ENCODE results near the gene LRRC45. TPM values are rescaled to one million over a fixed set of nuclear protein-coding genes. Genes with fewer than 3 reads are reported as not detected.
A peak's percentile ranks its signal among the peaks of the same experiment; 100 is the strongest.

The LRRC45 gene
- total and polyA plus RNA-seq, 2 experiments from 2014 or later = 16.1 to 40.7 TPM

DNA sequence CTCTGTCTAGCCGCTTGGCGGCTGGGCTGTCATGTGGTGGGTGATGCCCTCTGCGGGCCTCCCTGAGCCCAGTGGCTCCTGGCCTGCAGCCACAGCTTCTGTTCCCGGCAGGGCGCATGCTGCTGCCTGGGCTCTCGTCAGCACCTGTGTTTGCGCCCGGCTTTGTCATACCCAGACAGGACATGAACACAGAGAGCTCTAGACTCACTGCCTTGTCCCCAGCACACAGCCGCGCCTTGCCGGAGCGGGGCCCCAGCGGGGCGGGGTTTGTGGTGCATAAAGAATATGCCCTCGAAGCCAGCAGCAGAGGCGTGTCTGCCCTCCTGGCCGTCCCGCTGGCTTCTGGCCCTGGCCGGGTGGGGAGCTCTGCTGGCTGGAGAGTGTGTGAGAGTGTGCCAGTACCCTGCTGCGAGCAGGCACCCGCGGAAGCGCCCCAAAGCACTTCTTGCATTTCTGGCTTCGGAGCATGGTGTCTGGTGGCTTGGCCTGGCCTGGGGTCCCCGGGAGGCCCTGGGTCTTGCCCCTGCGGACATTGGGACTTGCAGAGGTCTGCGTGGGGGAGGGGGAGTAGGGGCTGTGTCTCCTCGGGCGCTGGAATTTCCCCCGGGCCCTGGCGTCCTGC lies 31.3 kb upstream of the LRRC45 start:
- Mint-ChIP-seq H3K4me1 (peaks cover 27% of the 10 kb centered on the region), H3K36me3 (ENCODE audit: low read depth) (peaks cover 10% of the 10 kb centered on the region), H3K4me3 (no peak overlapping the region), H3K27ac (no peak overlapping the region; the same call in 1 of the 2 replicates), H3K9me3 (no peaks in the 10 kb centered on the region), H3K27me3 (ENCODE audit: insufficient read depth, low read depth, poor library complexity) (peaks cover 12% of the 10 kb centered on the region)
- DNase-seq (ENCODE audit: low spot score) (no peak), ATAC-seq (peak; percentile 58)
- Histone ChIP-seq H3K4me1 (ENCODE audit: insufficient read depth) (peaks cover 11% of the 10 kb centered on the region; the same call in 1 of the 2 replicates), H3K36me3 (ENCODE audit: insufficient read depth) (no peaks in the 10 kb centered on the region), H2AFZ (no peak overlapping the region), H3K9me2 (ENCODE audit: insufficient read depth) (no peaks in the 10 kb centered on the region), H3K4me3 (no peak overlapping the region), H3F3A (replicated peaks; ENCODE audit: low read depth) (0 out of 2 replicates have a peak, but pooled peaks cover 3% of the 10 kb centered on the region), H3K27me3 (ENCODE audit: insufficient read depth) (no peaks in the 10 kb centered on the region), H3K79me2 (replicated peaks; ENCODE audit: insufficient read depth) (no peaks in the 10 kb centered on the region), H3K4me2 (peak overlapping the region; percentile 62; the same call in 1 of the 2 replicates), H3K27ac (ENCODE audit: low read depth) (no peak overlapping the region), H4K20me1 (replicated peaks; ENCODE audit: insufficient read depth) (peaks cover 6% of the 10 kb centered on the region)
- TF ChIP-seq POLR2AphosphoS5 (IDR thresholded peaks at IDR 0.05; ENCODE audit: low read depth) (no peak), EZH2 (IDR thresholded peaks at IDR 0.05; ENCODE audit: low read depth, unreplicated experiment) (no peak), STAT1 (IDR thresholded peaks at IDR 0.05; ENCODE audit: unreplicated experiment) (no peak), JUNB (IDR thresholded peaks at IDR 0.05; ENCODE audit: unreplicated experiment) (no peak), NANOG (IDR thresholded peaks at IDR 0.05; ENCODE audit: borderline replicate concordance) (no peak), ZNF331 (CRISPR knock-in tag; IDR thresholded peaks at IDR 0.05; ENCODE audit: low read depth) (no peak), EZH2phosphoT487 (IDR thresholded peaks at IDR 0.05; ENCODE audit: unreplicated experiment) (no peak), ZNF114 (CRISPR knock-in tag; IDR thresholded peaks at IDR 0.05) (no peak), CREB1 (CRISPR knock-in tag; IDR thresholded peaks at IDR 0.05; ENCODE audit: low read depth) (no peak)
- TF ChIP-seq, protein P1, sequence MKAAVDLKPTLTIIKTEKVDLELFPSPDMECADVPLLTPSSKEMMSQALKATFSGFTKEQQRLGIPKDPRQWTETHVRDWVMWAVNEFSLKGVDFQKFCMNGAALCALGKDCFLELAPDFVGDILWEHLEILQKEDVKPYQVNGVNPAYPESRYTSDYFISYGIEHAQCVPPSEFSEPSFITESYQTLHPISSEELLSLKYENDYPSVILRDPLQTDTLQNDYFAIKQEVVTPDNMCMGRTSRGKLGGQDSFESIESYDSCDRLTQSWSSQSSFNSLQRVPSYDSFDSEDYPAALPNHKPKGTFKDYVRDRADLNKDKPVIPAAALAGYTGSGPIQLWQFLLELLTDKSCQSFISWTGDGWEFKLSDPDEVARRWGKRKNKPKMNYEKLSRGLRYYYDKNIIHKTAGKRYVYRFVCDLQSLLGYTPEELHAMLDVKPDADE (IDR thresholded peaks at IDR 0.05) = no peak
- TF ChIP-seq, protein P2, sequence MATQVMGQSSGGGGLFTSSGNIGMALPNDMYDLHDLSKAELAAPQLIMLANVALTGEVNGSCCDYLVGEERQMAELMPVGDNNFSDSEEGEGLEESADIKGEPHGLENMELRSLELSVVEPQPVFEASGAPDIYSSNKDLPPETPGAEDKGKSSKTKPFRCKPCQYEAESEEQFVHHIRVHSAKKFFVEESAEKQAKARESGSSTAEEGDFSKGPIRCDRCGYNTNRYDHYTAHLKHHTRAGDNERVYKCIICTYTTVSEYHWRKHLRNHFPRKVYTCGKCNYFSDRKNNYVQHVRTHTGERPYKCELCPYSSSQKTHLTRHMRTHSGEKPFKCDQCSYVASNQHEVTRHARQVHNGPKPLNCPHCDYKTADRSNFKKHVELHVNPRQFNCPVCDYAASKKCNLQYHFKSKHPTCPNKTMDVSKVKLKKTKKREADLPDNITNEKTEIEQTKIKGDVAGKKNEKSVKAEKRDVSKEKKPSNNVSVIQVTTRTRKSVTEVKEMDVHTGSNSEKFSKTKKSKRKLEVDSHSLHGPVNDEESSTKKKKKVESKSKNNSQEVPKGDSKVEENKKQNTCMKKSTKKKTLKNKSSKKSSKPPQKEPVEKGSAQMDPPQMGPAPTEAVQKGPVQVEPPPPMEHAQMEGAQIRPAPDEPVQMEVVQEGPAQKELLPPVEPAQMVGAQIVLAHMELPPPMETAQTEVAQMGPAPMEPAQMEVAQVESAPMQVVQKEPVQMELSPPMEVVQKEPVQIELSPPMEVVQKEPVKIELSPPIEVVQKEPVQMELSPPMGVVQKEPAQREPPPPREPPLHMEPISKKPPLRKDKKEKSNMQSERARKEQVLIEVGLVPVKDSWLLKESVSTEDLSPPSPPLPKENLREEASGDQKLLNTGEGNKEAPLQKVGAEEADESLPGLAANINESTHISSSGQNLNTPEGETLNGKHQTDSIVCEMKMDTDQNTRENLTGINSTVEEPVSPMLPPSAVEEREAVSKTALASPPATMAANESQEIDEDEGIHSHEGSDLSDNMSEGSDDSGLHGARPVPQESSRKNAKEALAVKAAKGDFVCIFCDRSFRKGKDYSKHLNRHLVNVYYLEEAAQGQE (IDR thresholded peaks at IDR 0.05; ENCODE audit: unreplicated experiment) = no peak
- TF ChIP-seq, protein P3, sequence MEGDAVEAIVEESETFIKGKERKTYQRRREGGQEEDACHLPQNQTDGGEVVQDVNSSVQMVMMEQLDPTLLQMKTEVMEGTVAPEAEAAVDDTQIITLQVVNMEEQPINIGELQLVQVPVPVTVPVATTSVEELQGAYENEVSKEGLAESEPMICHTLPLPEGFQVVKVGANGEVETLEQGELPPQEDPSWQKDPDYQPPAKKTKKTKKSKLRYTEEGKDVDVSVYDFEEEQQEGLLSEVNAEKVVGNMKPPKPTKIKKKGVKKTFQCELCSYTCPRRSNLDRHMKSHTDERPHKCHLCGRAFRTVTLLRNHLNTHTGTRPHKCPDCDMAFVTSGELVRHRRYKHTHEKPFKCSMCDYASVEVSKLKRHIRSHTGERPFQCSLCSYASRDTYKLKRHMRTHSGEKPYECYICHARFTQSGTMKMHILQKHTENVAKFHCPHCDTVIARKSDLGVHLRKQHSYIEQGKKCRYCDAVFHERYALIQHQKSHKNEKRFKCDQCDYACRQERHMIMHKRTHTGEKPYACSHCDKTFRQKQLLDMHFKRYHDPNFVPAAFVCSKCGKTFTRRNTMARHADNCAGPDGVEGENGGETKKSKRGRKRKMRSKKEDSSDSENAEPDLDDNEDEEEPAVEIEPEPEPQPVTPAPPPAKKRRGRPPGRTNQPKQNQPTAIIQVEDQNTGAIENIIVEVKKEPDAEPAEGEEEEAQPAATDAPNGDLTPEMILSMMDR (conservative IDR thresholded peaks at IDR 0.05; ENCODE audit: low read depth in 2 of 2) = no peak
- TF ChIP-seq, protein P4, sequence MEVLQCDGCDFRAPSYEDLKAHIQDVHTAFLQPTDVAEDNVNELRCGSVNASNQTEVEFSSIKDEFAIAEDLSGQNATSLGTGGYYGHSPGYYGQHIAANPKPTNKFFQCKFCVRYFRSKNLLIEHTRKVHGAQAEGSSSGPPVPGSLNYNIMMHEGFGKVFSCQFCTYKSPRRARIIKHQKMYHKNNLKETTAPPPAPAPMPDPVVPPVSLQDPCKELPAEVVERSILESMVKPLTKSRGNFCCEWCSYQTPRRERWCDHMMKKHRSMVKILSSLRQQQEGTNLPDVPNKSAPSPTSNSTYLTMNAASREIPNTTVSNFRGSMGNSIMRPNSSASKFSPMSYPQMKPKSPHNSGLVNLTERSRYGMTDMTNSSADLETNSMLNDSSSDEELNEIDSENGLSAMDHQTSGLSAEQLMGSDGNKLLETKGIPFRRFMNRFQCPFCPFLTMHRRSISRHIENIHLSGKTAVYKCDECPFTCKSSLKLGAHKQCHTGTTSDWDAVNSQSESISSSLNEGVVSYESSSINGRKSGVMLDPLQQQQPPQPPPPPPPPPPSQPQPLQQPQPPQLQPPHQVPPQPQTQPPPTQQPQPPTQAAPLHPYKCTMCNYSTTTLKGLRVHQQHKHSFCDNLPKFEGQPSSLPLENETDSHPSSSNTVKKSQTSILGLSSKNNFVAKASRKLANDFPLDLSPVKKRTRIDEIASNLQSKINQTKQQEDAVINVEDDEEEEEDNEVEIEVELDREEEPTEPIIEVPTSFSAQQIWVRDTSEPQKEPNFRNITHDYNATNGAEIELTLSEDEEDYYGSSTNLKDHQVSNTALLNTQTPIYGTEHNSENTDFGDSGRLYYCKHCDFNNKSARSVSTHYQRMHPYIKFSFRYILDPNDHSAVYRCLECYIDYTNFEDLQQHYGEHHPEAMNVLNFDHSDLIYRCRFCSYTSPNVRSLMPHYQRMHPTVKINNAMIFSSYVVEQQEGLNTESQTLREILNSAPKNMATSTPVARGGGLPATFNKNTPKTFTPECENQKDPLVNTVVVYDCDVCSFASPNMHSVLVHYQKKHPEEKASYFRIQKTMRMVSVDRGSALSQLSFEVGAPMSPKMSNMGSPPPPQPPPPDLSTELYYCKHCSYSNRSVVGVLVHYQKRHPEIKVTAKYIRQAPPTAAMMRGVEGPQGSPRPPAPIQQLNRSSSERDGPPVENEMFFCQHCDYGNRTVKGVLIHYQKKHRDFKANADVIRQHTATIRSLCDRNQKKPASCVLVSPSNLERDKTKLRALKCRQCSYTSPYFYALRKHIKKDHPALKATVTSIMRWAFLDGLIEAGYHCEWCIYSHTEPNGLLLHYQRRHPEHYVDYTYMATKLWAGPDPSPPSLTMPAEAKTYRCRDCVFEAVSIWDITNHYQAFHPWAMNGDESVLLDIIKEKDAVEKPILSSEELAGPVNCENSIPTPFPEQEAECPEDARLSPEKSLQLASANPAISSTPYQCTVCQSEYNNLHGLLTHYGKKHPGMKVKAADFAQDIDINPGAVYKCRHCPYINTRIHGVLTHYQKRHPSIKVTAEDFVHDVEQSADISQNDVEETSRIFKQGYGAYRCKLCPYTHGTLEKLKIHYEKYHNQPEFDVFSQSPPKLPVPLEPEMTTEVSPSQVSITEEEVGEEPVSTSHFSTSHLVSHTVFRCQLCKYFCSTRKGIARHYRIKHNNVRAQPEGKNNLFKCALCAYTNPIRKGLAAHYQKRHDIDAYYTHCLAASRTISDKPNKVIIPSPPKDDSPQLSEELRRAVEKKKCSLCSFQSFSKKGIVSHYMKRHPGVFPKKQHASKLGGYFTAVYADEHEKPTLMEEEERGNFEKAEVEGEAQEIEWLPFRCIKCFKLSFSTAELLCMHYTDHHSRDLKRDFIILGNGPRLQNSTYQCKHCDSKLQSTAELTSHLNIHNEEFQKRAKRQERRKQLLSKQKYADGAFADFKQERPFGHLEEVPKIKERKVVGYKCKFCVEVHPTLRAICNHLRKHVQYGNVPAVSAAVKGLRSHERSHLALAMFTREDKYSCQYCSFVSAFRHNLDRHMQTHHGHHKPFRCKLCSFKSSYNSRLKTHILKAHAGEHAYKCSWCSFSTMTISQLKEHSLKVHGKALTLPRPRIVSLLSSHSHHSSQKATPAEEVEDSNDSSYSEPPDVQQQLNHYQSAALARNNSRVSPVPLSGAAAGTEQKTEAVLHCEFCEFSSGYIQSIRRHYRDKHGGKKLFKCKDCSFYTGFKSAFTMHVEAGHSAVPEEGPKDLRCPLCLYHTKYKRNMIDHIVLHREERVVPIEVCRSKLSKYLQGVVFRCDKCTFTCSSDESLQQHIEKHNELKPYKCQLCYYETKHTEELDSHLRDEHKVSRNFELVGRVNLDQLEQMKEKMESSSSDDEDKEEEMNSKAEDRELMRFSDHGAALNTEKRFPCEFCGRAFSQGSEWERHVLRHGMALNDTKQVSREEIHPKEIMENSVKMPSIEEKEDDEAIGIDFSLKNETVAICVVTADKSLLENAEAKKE (CRISPR knock-in tag; IDR thresholded peaks at IDR 0.05) = no peak
